HG03280 (cell line): ENCODE data around the gene ZFPM1.
"Not testable (repeated sequence)": the region's sequence is repeated elsewhere in the genome, so short reads cannot be mapped to it uniquely, and the experiment has no call there.

Source experiments
- ATAC-seq: cut with Tn5 transposase; IDR thresholded peaks from one replicate; pipeline ENCODE4 v1.9.1; 2021; ENCODE audit warnings: mild to moderate bottlenecking, moderate library complexity; ENCODE audit not compliant: unreplicated experiment

ZFPM1 gene

DNA sequence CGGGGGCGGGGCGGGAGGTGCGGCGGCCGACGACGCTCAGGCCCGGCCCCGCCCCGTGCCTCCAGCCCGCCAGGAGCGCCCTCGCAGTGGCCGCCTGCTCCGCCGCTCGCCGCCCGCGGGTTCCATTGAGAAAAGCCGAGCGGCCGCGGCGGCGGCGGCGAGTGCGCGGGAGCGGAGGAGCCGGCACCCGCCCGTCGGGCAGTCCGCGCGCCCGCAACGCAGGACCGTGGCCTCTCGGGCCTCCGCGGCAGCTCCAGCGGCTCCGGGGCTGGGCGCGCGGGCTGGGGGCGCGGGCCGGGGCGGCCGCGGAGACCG lies at the start of gene ZFPM1:
Gene ZFPM1 (plus strand): TSS at position 64 of the 315 bp plus-strand sequence. CDS start 359 bp downstream, outside the sequence.
- ATAC-seq: no peak

DNA sequence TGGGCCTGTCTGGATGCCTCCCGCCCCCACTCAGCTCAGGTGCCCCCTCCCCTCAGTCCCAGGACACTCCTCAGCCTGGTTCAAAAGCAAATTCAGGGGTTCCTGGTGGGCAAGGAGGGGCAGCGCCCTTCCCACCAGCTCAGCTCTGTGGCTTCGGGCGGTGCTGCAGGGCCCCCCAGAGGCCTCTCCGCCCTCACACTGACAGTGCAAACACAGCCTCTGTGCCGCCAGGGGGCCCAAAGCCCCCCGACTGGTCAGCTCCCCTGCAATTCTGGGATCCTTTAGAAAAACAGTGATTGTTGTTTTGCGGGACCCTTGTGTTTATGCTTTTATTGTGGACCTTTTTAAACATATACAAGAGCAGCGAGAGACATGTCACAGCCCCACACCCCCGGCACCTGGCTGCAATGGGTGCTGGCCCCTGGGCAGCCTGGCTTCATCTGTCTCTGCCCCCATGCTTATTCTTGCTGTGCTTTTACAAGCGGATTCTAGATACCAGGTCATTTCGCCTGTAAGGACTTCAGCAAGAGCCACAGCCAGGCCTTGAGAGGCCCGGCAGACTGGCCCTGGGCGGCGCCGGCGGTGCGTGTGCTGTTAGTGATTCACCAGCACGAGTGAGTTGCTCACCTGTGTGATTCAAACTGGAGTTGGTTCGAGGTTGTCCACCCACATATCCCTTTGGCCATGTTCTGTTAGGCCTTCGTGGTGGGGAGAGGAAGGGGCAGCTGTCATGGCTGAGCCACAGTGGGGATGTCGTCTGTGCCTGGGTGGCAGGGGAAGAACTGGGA lies 49.1 kb upstream of the ZFPM1 start:
- no peak for ATAC-seq

DNA sequence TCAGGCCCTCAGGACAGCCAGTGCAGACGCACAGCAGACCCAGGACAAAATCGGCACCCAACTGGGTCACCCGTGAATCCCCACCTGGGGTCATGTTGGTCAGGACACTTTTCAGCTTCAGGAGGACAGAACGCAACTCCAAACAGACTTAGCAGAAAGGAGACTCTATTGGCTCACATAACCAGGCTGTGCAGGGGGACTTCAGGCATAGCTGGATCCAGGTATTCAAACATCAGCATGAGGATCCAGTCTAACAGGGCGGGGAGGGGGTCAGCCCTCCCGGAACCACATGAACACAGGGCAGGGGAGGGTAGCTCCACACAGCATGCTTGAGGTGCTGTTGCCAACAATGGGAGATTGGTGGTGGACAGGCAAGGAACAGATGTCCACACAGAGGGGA lies 48.3 kb upstream of the ZFPM1 start:
- ATAC-seq: no peak

- ATAC-seq: no peak
Measured at GRCh38 chr16:88405216-88406060, 47.6 kb upstream of the ZFPM1 start.

DNA sequence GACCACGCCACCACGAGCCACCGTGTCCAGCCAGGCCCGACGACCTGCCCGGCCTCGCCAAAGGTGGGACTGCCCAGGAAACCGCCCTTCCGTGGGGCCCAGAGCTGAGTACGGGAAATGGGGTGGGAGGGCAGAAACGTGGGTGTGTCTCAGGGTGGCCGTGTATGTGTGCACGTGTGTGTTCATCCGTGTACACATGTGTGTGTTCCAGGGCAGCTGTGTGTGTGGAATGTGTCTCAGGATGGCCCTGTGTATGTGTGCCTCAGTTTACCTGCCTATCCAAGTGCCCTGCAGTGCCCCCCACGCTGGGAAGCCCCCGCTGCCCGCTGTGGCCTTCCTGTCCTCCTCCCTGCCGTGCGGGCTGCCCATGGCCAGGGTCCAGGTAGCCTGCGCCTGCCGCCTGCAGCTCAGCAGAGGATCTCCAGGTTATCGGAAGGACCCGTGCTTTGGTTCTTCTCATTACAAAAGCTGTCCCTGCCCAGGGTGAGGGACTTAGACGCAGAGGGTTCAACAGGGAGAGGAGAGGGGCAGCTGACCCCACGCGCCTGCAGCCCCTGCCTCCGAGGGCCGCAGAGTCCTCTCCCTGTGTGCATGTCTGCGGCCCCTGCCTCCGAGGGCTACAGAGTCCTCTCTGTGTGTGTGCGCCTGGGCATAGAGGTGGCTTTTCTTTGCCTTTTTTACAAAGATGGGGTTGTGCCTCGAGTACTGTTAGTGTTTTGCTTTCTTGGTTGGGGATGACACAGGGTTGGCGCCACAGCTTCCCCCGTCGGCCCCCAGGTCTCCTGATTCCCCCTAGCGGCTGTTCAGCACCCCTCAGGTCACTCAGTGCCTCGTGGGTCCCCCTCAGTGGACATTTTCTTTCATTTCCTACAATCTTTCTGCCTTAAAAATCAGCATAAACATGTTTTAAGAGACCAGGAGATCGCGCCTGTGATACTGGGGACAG lies 46.7 kb upstream of the ZFPM1 start:
- no peak for ATAC-seq

DNA sequence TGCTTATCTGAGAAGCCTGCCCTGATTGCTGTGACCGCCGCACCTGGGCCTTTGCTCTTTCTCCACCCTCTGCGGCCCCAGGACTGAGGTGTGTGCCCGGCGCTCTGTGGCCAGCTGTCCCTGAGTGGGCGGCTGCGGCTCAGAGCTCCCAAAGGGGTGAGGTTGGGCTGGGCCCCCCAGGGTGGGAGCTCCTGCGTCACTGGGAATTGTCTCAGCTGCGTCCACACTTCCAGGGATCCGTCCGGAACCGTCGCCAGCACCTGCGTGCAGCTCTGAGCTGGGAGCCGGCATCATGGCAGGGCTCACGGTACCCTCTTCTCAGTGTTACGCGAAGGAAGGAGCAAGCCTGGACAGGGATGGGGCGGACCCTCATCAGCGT lies 46.0 kb upstream of the ZFPM1 start:
- no peak for ATAC-seq

- ATAC-seq: no peak
Measured at GRCh38 chr16:88407807-88408206, 45.3 kb upstream of the ZFPM1 start.

DNA sequence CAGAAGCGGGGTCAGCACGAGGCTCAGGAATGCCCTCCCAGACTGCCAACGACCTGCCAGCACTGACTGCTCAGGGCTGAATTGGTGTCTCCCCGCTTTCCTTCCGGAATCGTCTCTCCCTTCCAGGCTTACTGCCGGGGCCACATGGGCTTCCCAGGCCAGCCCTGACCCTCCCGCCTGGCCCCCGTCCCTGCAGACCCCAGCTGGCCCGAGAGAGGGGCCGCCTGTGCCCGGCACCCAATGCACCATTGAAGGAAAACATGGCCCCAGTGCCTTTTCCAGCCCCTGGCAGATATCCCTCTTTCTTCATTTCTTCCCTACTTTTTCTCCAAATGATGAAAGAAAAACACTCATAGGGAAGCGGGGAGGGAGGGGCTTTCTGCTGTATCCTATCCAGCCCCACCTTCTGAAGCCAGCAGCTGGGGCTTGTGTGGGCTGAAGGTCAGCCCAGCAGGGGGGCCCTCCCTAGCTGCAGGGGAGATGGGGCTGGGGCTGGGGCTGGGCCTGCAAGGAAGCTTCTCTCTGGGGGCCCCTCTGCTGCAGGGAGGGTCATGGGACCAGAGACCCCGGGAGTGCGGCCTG lies 44.4 kb upstream of the ZFPM1 start:
- no peak for ATAC-seq

DNA sequence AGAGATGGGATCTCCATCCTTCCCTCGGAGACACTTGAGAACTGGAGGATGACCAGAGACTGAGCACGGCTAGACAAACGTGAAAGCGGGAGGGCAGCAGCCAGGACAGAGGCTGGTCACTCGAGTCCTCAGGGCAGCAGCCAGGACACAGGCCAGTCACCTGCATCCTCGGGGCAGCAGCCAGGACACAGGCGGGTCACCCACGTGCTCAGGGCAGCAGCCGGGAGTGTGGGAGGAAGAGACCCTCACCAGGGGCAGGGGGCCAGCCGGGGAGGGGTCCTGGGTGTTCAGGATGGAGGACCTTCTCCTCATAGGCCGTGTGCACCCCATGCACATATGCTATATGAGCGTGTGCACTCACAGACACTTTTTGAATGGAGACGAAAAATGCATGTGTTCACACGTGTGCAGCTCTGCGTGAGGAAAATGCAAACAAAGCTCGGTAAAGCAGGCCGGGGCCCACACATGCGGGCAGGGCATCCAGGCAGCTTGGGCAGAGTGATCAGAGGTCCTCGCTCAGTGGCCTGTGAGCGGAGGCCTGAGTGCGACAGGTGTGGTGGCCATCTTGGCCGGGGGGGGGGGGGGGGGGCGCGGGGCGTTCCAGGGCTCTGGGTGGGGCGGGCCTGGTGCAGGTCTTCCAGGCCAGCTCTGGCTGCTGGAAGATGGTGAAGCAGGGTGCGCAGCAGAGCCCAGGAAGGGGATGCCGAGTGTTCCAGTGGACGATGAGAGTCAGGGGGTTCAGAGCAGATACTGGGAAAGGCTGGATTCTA lies 43.6 kb upstream of the ZFPM1 start:
- ATAC-seq: no peak

GRCh38 chr16:88410297-88410968 lies 42.6 kb upstream of the ZFPM1 start:
- ATAC-seq: not testable (repeated sequence)

GRCh38 chr16:88411951-88412576 lies 41.0 kb upstream of the ZFPM1 start:
- no peak for ATAC-seq

DNA sequence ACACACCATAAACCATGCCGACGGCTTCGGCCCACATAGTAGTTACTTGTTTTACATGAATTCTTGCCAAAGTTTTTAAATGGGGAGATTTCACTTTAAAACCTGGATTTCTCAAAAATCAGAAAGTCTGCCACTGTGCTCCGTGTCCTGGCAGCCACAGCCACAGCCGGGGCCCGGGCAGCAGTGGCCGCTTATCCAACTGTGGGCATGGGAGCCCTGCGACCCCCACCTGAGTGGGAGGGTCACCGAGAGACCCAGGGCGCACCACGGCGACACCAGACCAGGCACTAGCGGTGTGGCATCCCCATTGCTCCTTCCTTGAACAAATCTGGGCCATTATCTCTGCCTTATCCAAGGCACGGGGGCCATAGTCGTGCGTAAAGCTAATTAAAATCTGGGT lies 40.3 kb upstream of the ZFPM1 start:
- no peak for ATAC-seq

DNA sequence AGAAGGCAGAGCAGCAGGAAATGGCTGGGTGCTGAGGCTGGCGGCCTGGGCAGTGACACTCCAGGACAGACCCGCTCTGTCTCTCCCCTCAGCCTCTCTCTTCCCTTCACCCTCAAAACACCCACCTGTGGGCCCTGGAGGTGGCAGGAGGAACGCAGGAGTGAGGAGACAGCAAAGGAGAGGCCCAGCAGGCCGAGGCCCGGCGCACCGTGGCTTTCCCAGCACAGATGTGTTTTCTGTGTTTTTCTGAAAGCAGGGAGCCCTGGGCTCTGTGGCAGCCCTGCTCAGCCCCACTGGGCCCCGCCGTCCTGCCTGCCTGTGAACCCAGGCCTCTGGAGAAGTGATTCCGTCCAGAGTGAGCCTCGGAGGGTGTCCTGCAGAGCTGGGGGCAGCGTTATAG lies 39.8 kb upstream of the ZFPM1 start:
- ATAC-seq: no peak

DNA sequence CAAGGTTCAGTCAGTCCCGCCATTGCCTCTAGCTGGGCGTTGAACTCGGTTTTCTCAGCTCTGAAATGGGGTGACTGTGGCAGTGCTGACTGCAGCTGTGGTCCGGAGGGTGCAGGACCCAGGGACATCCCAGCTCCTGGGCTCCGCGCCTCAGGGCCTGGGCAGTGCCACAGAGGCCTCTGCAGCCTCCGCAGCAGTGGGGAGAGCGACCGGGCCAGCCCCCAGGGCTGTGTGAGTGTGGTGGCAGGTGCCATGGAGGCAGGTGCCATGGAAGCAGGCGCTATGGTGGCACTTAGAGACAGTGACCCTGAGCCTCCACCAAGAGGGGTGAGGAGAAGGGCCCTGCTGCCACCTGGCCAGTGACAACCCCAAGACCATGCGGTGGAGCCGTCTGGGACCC lies 39.4 kb upstream of the ZFPM1 start:
- no peak for ATAC-seq

DNA sequence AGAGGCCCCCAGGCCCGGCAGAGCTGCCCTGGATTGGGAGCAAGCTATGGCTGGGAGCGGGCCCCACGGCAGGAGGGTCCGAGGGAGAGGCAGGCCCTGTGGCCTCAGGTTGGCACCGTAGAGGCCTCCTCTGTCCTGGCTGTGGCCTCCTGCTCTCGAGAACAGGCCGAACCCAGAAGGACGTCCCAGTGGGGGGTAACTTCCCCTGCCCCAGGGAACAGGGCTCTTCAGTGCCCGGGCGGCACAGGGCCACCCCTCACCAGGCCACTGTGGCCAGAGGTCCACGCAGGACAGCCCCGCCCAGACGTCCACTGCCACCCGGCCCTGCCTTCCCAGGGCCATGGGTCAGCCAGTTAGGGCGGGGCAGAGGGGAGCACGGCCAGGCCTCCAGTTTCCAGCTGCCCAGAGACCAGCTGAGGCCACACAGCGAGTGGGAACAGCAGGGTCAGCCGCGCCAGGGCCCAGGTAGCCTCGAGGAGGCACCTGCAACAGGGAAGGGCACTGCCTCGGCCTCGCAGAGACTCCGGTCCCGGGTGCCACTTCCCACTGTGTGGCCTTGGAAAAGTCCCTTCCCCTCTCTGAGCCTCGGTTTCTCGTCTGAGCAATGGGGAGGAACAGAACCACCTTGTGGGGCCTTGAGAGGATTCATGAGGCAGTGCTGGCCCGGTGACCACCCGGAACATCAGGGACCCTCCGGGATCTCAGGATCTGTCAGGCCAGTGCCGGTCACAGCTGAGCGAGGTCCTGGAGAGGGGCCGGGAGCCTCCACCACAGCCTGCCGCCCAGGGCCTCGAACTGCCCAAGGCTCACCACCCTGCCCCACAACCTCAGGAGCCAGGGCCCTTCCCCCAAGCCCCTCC lies 38.3 kb upstream of the ZFPM1 start:
- no peak for ATAC-seq

DNA sequence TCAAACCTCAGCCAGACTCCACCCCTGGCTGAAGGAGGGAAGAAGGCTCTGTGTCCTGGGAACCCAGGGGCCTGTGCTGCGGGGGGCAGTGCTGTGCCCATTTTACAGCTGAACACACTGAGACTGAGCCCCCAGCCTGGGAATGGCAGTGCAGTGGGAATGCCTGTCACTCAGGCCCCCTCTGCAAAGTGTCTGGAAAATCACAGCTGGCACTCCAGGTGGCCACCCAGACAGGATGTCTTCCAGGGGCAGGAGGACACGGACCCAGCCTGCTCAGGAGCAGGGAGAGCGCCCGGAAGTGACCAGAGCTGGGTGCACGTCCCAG lies 37.7 kb upstream of the ZFPM1 start:
- no peak for ATAC-seq

DNA sequence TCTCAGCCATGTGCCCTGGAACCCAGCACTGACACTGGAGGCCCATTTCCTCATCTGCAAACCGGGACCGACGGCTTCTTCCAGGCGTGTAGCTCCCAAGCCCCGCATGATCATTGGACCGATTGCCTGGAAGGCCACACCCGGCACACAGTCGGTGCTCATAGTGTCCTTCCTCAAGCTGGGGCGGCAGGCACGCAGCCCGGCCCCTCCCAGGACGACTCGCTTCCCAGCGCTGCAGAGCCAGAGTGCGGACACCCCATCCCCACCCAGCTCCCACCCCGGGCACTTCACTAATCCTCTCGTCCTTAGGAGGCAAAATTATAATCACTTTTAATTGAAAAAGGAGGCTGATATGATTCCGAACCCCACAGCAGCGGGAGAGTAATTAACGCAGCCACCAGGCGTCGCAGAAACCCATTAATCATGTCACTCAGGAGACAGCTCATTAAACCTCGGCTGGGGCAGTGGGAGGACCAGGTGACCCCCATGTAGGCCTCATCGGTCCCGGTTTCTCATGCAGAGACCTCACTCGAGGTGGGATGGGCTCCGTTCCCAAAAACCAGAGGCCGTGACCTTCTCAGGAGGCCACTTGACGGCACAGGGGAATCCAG lies 37.3 kb upstream of the ZFPM1 start:
- ATAC-seq: no peak

- ATAC-seq: no peak
Measured at GRCh38 chr16:88416686-88417085, 36.4 kb upstream of the ZFPM1 start.
